Vagina (tissue), 2 donors: ENCODE results near the gene ME2.

Experiments
- CTCF ChIP-seq, 3 experiments: fragments of 450-650 bp in 2 of 3; fragments of 200-600 bp in 1 of 3; sonication (generic) in 1 of 3; IDR thresholded peaks; one replicate each; pipeline ENCODE4 v1.5.1; 2017 to 2019; ENCODE audit warnings: antibody characterized with exemption in 3 of 3, mild to moderate bottlenecking in 2 of 3, moderate library complexity in 2 of 3
- POLR2A ChIP-seq, 2 donors: fragments of 450-650 bp; IDR thresholded peaks; one replicate each; pipeline ENCODE4 v1.6.1; 2017; ENCODE audit warnings: antibody characterized with exemption in 2 of 2, mild to moderate bottlenecking in 2 of 2, moderate library complexity in 2 of 2
- POLR2AphosphoS5 ChIP-seq, 2 donors: sonication (generic); formaldehyde crosslinking; IDR thresholded peaks; one replicate each; pipeline ENCODE4 v1.9.0; 2017; ENCODE audit warnings: antibody characterized with exemption in 2 of 2, mild to moderate bottlenecking in 2 of 2, low read depth in 1 of 2; ENCODE audit not compliant: insufficient read depth in 1 of 2

GRCh38 chr18:50928551-50928950 lies 49.6 kb downstream of the ME2 start:
- TF ChIP-seq CTCF (IDR thresholded peaks at IDR 0.05), result no peak
- no peak for TF ChIP-seq POLR2AphosphoS5 (IDR thresholded peaks at IDR 0.05; ENCODE audit: insufficient read depth in 1 of 2, low read depth in 1 of 2)
- TF ChIP-seq POLR2A (IDR thresholded peaks at IDR 0.05), result no peak
